C4-2B (cell line): ENCODE results near the gene ACBD3.
A peak's percentile ranks its signal among the peaks of the same experiment; 100 is the strongest.

Experiments
- H3K27ac ChIP-seq: fragments of 450-650 bp; 2 replicates; pipeline ENCODE4 v1.5.1; 2017
- ZFX ChIP-seq: fragments of 450-650 bp; IDR thresholded peaks from 2 replicates; pipeline ENCODE4 v1.6.1; 2017
- TF ChIP-seq, protein P1 (sequence below): fragments of 450-650 bp; conservative IDR thresholded peaks from 2 replicates; pipeline ENCODE4 v1.5.1; 2017; ENCODE audit warnings: mild to moderate bottlenecking

Gene ACBD3

DNA sequence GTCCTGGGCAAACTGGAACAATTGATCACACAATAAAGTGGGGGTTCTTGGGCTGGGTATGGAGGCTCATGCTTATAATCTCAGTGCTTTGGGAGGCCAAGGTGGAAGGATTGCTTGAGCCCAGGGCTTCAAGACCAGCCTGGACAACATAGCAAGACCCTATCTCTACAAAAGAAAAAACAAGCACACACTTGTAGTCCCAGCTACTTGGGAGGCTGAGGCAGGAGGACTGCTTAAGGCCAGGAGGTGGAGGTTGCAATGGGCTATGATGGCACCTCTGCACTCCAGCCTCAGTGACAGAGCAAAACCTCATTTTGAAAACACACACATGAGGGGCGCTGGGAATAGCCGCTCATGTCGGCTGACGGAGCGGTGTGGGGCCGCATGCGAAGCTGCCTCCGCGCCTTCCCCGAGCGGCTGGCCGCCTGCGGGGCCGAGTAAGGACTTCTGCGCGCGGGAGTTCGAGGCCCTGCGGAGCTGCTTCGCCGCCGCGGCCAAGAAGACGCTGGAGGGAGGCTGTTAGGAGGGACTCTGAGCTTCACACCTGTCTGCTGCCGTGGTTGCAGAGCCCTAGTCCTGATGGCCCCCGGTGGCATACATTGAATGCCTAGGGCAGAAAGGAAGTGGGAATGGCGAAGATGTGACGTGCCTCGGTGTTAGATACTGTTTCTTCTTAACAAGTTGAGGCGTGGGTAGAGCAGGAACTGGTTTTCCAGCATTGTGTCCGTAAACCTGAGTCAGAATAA lies 59.5 kb downstream of the ACBD3 start:
- peak overlapping the region; percentile 82 for H3K27ac ChIP-seq
- TF ChIP-seq, protein P1, sequence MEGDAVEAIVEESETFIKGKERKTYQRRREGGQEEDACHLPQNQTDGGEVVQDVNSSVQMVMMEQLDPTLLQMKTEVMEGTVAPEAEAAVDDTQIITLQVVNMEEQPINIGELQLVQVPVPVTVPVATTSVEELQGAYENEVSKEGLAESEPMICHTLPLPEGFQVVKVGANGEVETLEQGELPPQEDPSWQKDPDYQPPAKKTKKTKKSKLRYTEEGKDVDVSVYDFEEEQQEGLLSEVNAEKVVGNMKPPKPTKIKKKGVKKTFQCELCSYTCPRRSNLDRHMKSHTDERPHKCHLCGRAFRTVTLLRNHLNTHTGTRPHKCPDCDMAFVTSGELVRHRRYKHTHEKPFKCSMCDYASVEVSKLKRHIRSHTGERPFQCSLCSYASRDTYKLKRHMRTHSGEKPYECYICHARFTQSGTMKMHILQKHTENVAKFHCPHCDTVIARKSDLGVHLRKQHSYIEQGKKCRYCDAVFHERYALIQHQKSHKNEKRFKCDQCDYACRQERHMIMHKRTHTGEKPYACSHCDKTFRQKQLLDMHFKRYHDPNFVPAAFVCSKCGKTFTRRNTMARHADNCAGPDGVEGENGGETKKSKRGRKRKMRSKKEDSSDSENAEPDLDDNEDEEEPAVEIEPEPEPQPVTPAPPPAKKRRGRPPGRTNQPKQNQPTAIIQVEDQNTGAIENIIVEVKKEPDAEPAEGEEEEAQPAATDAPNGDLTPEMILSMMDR = no peak
- no peak for TF ChIP-seq ZFX

DNA sequence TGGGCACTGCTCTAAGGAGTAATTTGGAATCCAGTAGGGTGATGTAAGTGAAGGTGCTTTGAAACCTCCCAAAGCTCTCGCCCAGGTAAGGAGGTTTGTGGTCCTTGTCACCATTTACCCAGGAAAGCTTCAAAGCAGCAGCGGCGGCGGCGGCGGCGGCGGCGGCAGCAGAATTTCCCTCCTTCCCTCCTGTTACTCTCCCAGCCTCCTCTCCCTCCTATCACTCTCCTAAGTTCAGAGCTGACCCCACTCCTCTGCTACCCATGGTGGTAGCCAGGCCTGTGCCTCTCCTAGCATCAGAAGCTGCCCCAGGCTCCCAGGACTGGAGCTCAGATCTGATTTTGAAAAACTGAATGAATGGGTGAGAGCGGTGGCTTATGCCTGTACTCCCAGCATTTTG lies 60.7 kb downstream of the ACBD3 start:
- TF ChIP-seq, protein P1 = no peak
- no peak for TF ChIP-seq ZFX
- H3K27ac ChIP-seq = peak overlapping the region; percentile 82

DNA sequence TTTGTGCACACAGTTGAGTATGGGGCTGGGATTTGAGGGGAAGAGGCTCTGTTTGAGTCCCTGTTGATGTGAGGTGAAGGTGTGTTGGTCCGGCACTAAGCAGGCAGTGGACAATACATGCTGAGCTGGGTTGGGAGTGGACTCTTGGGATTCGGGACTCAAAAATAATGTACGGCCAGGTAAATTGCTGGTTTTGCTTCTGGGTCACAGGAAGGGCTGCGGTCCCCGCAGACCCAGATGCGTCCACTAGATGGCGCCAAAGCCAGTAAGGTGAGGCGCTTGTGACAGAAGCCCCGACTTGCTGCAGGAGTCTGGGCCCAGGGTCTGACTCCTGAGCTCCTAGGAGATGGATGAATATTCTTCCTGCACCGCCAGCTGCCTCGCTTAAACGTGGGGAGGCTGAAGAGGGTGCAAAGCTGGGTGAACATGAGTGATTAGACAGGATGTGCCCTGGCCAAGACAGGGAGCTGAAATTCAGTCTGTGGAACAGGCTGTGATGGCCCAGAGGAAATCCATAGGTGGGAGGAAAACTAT lies 61.4 kb downstream of the ACBD3 start:
- H3K27ac ChIP-seq = peak overlapping the region; percentile 82

GRCh38 chr1:226123591-226124471 lies 62.7 kb downstream of the ACBD3 start:
- H3K27ac ChIP-seq = peak overlapping the region; percentile 96
- TF ChIP-seq, protein P1 = no peak
- no peak for TF ChIP-seq ZFX

More for the DNA sequence above, 61.4 kb downstream of the ACBD3 start:
- no peak for TF ChIP-seq ZFX
- TF ChIP-seq, protein P1 = peak; percentile 98

- TF ChIP-seq, protein P1 = no peak
- no peak for TF ChIP-seq ZFX
- peak overlapping the region; percentile 96 for H3K27ac ChIP-seq
These were observed 63.4 kb downstream of the ACBD3 start for GRCh38 chr1:226123212-226123560.

- peak overlapping the region; percentile 96 for H3K27ac ChIP-seq
- peak; percentile 62; the same call in 1 of the 2 replicates for TF ChIP-seq ZFX
- TF ChIP-seq, protein P1 = peak; percentile 99
These were observed 64.7 kb downstream of the ACBD3 start for GRCh38 chr1:226121587-226122400.
